ENCODE results near the gene MARK3. TPM values are rescaled to one million over a fixed set of nuclear protein-coding genes. Genes with fewer than 3 reads are reported as not detected.

Gene MARK3
- polyA plus RNA-seq, 3 donors = 29.3 to 163 (median 44.7) TPM

- TF ChIP-seq CTCF (IDR thresholded peaks at IDR 0.05) = no peak
- Mint-ChIP-seq H3K36me3 (peaks cover 5 to 21% of the 10 kb centered on the region in 2 donors), H3K27ac (peak overlapping the region in 1 of 7 donors; percentile 18), H3K9me3 (no peaks in the 10 kb centered on the region), H3K4me1 (peaks cover 4% of the 10 kb centered on the region), H3K4me3 (no peak overlapping the region), H3K27me3 (ENCODE audit: low read depth in 3 of 3) (peaks cover 3 to 24% (median 6%) of the 10 kb centered on the region in 3 donors)
- no peaks in the 10 kb centered on the region for H3K9me3 ChIP-seq (replicated peaks in 1 of 2; ENCODE audit: control insufficient read depth in 1 of 2, insufficient read depth in 1 of 2, low read length in 2 of 2)
- H3K4me3 ChIP-seq (replicated peaks in 1 of 3; ENCODE audit: low read depth in 2 of 3, low read length in 3 of 3) = no peak overlapping the region
- no peak for DNase-seq
- H3K79me2 ChIP-seq (ENCODE audit: insufficient read depth, low read length) = peaks cover 8% of the 10 kb centered on the region
- WGBS (ENCODE audit: insufficient coverage) = 92% methylated on average over 13 of the region's 21 CpGs
- peaks cover 0 to 5% of the 10 kb centered on the region in 2 donors for H3K27me3 ChIP-seq (ENCODE audit: control insufficient read depth in 2 of 2, insufficient read depth in 2 of 2, low read length in 2 of 2)
- peaks cover under 1 to 2% of the 10 kb centered on the region in 2 donors for H3K4me1 ChIP-seq (ENCODE audit: control insufficient read depth in 1 of 2, insufficient read depth in 2 of 2, low read length in 2 of 2)
- no peak overlapping the region for H2AFZ ChIP-seq (ENCODE audit: insufficient read depth, low read depth, low read length, poor library complexity, severe bottlenecking)
- no peak overlapping the region for H3K27ac ChIP-seq (ENCODE audit: low read depth in 1 of 2, low read length in 2 of 2)
- H3K36me3 ChIP-seq (replicated peaks in 1 of 2; ENCODE audit: control insufficient read depth in 1 of 2, insufficient read depth in 2 of 2, low read length in 2 of 2) = peaks cover 8 to 30% of the 10 kb centered on the region in 2 donors
- no peak overlapping the region for H3K9ac ChIP-seq (ENCODE audit: insufficient read depth, low read length, poor library complexity, severe bottlenecking)
- no peak overlapping the region for H3K4me2 ChIP-seq (replicated peaks; ENCODE audit: extremely low read depth, low read length, poor library complexity, severe bottlenecking)
- H4K20me1 ChIP-seq (ENCODE audit: insufficient read depth, low read length) = peaks cover 6% of the 10 kb centered on the region
- intact Hi-C loops (cut with micrococcal nuclease) = no loop called here
These were observed 150.1 kb downstream of the MARK3 start for GRCh38 chr14:103535081-103535890.

GRCh38 chr14:103535891-103536565, 150.8 kb downstream of the MARK3 start:
- Histone ChIP-seq H3K4me3 (replicated peaks in 1 of 3; ENCODE audit: low read depth in 2 of 3, low read length in 3 of 3) (no peak overlapping the region), H4K20me1 (ENCODE audit: insufficient read depth, low read length) (peaks cover 5% of the 10 kb centered on the region), H3K9ac (ENCODE audit: insufficient read depth, low read length, poor library complexity, severe bottlenecking) (no peak overlapping the region), H3K79me2 (ENCODE audit: insufficient read depth, low read length) (peaks cover under 1% of the 10 kb centered on the region), H3K4me2 (replicated peaks; ENCODE audit: extremely low read depth, low read length, poor library complexity, severe bottlenecking) (no peak overlapping the region), H3K36me3 (replicated peaks in 1 of 2; ENCODE audit: control insufficient read depth in 1 of 2, insufficient read depth in 2 of 2, low read length in 2 of 2) (peaks cover 8 to 30% of the 10 kb centered on the region in 2 donors), H3K27ac (ENCODE audit: low read depth in 1 of 2, low read length in 2 of 2) (no peak overlapping the region), H2AFZ (ENCODE audit: insufficient read depth, low read depth, low read length, poor library complexity, severe bottlenecking) (no peak overlapping the region), H3K4me1 (ENCODE audit: control insufficient read depth in 1 of 2, insufficient read depth in 2 of 2, low read length in 2 of 2) (no peaks in the 10 kb centered on the region), H3K9me3 (replicated peaks in 1 of 2; ENCODE audit: control insufficient read depth in 1 of 2, insufficient read depth in 1 of 2, low read length in 2 of 2) (no peaks in the 10 kb centered on the region), H3K27me3 (ENCODE audit: control insufficient read depth in 2 of 2, insufficient read depth in 2 of 2, low read length in 2 of 2) (peaks cover 0 to 5% of the 10 kb centered on the region in 2 donors)
- peaks cover 3 to 31% (median 6%) of the 10 kb centered on the region in 3 donors for H3K27me3 Mint-ChIP-seq (ENCODE audit: low read depth in 3 of 3)
- no peak overlapping the region for H3K4me3 Mint-ChIP-seq
- WGBS (ENCODE audit: insufficient coverage) = 94% methylated on average over 10 of the region's 11 CpGs
- intact Hi-C loops (cut with micrococcal nuclease) = no loop called here
- no peak for DNase-seq
- H3K36me3 Mint-ChIP-seq = peaks cover 5 to 17% of the 10 kb centered on the region in 2 donors
- TF ChIP-seq CTCF (IDR thresholded peaks at IDR 0.05) = no peak
- H3K9me3 Mint-ChIP-seq = no peaks in the 10 kb centered on the region
- H3K4me1 Mint-ChIP-seq = peaks cover 2% of the 10 kb centered on the region
- peak overlapping the region in 1 of 7 donors; percentile 50 for H3K27ac Mint-ChIP-seq

Data from CD14-positive monocyte (primary cell).